ENCODE measurements around the gene LMBRD2. TPM values are rescaled to one million over a fixed set of nuclear protein-coding genes. Genes with fewer than 3 reads are reported as not detected.

LMBRD2 gene
- total RNA-seq, 1 donor from 2014 or later: 9.8 TPM

DNA sequence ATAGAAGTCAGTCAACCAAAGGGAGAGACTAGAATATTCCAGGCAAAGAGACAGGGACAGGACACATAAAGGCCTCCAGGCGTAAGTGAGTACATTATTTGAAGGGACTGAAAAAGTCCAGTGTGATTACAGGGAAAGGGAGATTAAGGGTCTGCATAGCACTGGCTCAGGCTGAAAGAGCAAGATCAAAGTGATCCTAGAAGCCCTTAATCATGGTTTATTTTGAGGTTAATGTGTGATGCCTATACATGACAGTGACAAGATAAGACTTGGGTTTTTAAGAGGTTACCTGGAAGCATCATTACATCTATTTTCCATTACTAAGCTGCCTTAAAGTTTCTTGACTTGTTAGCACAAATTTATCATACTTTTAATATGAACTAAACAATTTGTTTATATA lies 25.8 kb downstream of the LMBRD2 start:
- no peak for DNase-seq
- intact Hi-C loops (cut with micrococcal nuclease): no loop called here
- H3K27me3 Mint-ChIP-seq: no peaks in the 10 kb centered on the region
- no peak overlapping the region for H3K4me3 Mint-ChIP-seq
- H3K4me1 Mint-ChIP-seq: peaks cover 9% of the 10 kb centered on the region
- peaks cover 48% of the 10 kb centered on the region for H3K36me3 Mint-ChIP-seq (ENCODE audit: low read depth)
- peak overlapping the region; percentile 1 for H3K27ac Mint-ChIP-seq
- peaks cover 14% of the 10 kb centered on the region for H3K9me3 Mint-ChIP-seq

DNA sequence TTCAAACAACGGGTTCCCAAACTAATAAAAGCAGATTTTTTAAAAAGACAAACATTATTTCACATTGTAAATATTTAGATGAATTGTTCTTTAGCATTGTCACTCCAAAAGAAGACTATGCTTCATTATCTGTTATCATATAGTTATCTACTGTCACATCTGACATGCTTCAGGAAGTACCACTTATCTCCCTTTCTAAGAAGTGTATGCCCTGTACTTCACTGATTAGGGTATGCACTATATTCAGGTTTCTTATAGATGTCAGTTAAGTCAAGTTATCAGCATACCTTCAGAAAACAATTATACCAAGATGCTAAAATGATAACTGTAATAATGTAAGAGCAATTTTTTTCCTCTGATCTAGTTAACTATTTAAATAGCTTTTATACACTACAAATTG lies 40.4 kb downstream of the LMBRD2 start:
- no peaks in the 10 kb centered on the region for H3K27me3 Mint-ChIP-seq
- H3K4me3 Mint-ChIP-seq: no peak overlapping the region
- peaks cover 24% of the 10 kb centered on the region for H3K36me3 Mint-ChIP-seq (ENCODE audit: low read depth)
- H3K27ac Mint-ChIP-seq: no peak overlapping the region
- DNase-seq: no peak
- intact Hi-C loops (cut with micrococcal nuclease): no loop called here
- no peaks in the 10 kb centered on the region for H3K9me3 Mint-ChIP-seq
- H3K4me1 Mint-ChIP-seq: no peaks in the 10 kb centered on the region

DNA sequence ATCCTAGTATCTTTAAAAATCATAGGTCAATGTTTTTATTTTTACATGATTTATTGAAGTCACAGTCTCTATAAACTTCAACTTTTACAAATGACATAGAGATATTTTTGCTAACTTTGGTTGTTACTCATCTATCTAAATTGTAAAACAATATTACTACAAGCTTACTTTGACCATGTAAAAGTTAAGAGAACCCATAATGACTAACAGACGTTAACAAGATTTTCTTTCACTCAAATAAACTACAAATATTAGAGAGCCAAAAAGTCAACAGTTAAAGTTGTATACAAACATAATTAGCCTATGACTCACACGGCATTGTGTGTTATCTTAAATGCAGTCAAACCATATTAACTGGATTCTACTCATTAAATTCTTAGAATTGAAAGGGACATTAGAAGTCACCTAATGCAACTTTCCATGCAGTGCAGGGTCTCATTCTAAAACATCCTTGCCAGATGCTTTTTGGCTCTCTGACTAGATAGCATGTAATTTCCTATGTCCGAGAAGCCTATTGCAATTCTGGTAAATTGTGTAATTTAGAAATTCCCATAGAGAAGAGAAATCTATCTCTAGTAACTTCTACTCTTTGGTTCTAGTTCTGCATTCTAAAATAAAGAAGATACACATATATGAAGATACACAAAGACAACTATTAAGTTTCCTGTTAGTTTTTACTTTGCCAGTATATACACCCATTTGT lies 42.8 kb downstream of the LMBRD2 start:
- H3K36me3 Mint-ChIP-seq (ENCODE audit: low read depth): peaks cover 34% of the 10 kb centered on the region
- no peaks in the 10 kb centered on the region for H3K27me3 Mint-ChIP-seq
- intact Hi-C loops (cut with micrococcal nuclease): no loop called here
- no peak for DNase-seq
- H3K9me3 Mint-ChIP-seq: no peaks in the 10 kb centered on the region
- H3K27ac Mint-ChIP-seq: no peak overlapping the region
- H3K4me1 Mint-ChIP-seq: no peaks in the 10 kb centered on the region
- H3K4me3 Mint-ChIP-seq: no peak overlapping the region

DNA sequence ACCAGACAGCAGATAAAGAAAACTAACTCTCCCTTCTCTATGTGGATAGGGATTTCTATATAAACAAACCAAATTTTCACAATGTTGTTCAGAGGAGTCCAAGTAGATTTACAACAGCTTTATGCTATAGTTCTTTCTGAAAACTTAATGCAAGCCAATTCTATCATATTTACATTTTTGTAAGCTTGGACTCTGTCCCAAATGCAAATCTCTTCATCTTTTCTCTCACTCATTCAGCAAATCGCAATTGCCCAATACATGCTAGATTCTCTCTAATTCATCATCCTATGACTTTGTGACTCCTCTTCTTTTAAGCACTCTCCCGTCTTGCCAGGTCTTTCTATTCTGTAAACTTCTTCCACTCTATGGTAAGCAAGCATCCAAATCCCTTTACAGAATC lies 45.9 kb downstream of the LMBRD2 start:
- no peak overlapping the region for H3K4me3 Mint-ChIP-seq
- no peaks in the 10 kb centered on the region for H3K4me1 Mint-ChIP-seq
- no peaks in the 10 kb centered on the region for H3K27me3 Mint-ChIP-seq
- peaks cover 36% of the 10 kb centered on the region for H3K36me3 Mint-ChIP-seq (ENCODE audit: low read depth)
- no peak for DNase-seq
- intact Hi-C loops (cut with micrococcal nuclease): no loop called here
- no peaks in the 10 kb centered on the region for H3K9me3 Mint-ChIP-seq
- no peak overlapping the region for H3K27ac Mint-ChIP-seq

DNA sequence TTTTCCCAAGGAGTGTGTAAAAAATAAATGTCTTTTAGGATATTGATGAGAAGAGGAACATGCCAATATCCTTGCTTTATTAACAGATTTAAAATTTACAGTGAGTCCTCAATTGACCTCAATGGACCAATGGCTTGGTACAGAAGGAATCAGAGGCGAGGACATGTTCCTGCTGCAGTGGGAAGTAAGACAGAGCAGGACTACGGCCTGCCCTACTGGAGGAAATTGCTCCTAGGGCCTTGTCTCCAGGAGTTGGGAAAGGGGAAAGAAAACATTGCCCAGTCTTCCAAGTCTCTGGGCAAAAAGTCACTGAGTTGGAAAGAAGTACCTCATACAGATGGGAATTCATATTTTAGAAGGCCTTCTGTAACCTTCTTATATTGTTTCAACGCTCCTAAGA lies 51.9 kb downstream of the LMBRD2 start:
- Mint-ChIP-seq H3K4me1 (no peaks in the 10 kb centered on the region), H3K4me3 (no peak overlapping the region), H3K36me3 (ENCODE audit: low read depth) (peaks cover 4% of the 10 kb centered on the region), H3K9me3 (no peaks in the 10 kb centered on the region), H3K27ac (no peak overlapping the region), H3K27me3 (no peaks in the 10 kb centered on the region)
- DNase-seq: no peak
- intact Hi-C loops (cut with micrococcal nuclease): no loop called here

DNA sequence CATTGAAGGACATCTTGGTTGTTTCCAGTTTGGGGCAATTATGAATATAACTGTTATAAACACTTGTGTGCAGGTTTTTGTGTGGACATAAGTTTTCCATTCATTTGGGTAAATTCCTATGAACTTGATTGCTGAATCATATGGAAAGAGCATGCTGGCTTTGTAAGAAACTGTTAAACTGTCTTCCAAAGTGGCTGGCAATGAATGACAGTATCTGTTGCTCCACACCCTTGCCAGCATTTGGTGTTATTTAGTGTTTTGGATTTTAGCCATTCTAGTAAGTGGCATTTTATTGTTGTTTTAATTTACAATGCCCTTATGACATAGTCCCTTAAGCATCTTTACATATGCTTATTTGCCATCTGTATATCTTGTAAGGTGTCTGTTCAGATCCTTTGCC lies 55.2 kb downstream of the LMBRD2 start:
- Mint-ChIP-seq H3K27ac (no peak overlapping the region), H3K4me1 (no peaks in the 10 kb centered on the region), H3K4me3 (no peak overlapping the region), H3K36me3 (ENCODE audit: low read depth) (no peaks in the 10 kb centered on the region), H3K27me3 (peaks cover 3% of the 10 kb centered on the region), H3K9me3 (peaks cover 6% of the 10 kb centered on the region)
- DNase-seq: no peak
- intact Hi-C loops (cut with micrococcal nuclease): no loop called here

DNA sequence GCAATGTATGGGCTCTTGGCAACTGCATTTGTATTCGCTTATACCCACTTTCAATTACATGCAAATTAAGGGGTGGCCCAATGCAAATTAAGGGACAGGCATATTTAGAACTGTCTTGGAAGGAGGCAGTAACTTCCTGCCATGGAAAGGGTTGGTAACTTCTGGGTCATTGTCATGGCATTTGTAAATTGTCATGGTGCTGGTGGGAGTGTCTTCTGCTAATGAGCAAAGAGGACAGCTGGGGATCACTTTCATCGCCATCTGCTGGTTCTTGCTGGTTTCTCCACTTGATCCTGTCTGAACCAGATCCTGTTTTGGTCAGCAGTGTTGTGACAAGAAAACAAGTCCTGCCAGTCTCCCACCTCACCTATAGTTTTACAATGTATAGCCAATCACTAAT lies 61.7 kb downstream of the LMBRD2 start:
- intact Hi-C loops (cut with micrococcal nuclease): no loop called here
- H3K36me3 Mint-ChIP-seq (ENCODE audit: low read depth): no peaks in the 10 kb centered on the region
- H3K9me3 Mint-ChIP-seq: peaks cover 6% of the 10 kb centered on the region
- peak; percentile 65 for DNase-seq
- no peak overlapping the region for H3K4me3 Mint-ChIP-seq
- H3K4me1 Mint-ChIP-seq: no peaks in the 10 kb centered on the region
- peaks cover 15% of the 10 kb centered on the region for H3K27me3 Mint-ChIP-seq
- H3K27ac Mint-ChIP-seq: no peak overlapping the region

DNA sequence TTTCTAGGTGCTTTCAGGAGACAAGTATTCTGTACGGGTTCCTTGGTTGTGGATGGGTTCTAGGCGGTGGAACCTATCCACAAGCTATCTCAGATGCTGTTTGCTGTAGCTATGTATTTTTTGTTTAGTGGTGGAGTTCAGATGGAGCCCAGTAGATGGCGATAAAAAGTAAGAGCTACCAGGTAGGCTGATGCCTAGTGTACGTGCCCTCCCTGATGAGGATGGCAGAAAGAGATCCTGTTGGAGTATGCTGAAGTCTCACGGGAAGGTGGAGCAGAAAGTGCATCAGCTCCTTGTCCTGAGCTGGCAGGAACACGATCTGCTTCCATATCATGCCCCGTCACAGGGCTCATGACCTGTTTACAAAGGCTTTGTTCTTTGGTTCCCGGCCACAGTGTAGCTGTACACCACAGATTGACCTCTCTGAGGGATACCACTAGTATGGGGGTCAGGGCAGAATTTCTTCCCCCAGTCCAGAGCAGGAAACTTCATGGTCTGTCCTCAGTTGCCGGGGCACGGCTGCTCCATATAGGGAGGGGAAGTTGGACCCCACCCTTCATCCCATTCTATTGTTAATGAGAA lies 72.4 kb downstream of the LMBRD2 start:
- Mint-ChIP-seq H3K27ac (no peak overlapping the region), H3K27me3 (peaks cover 30% of the 10 kb centered on the region), H3K4me3 (no peak overlapping the region), H3K4me1 (no peaks in the 10 kb centered on the region), H3K36me3 (ENCODE audit: low read depth) (no peaks in the 10 kb centered on the region), H3K9me3 (no peaks in the 10 kb centered on the region)
- peak; percentile 81 for DNase-seq
- intact Hi-C loops (cut with micrococcal nuclease): loop anchor here (1.0 to 5.0 kb wide), 3 partner anchors 163 to 428 kb away; partner anchors contain the start of gene NADK2

DNA sequence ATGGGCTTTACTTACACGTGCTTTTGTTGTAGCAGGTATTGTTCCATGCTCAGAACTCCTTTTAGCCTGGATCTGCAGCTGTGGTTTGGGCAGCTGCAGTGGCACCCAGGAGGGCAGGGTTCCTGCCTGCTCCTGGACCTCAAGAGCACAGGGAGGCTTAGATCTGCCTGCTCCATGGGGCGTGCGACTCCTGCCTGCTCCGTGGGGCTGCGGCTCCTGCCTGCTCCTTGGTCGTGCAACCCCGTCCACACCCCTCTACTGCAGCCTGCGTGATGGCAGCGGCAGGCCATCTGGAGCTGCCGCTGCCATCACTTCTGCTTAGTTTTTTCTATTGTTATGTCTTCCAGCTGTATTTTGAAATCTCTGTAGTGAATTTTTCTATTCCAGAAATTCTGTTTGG lies 73.3 kb downstream of the LMBRD2 start:
- no peaks in the 10 kb centered on the region for H3K36me3 Mint-ChIP-seq (ENCODE audit: low read depth)
- no peak for DNase-seq
- H3K9me3 Mint-ChIP-seq: no peaks in the 10 kb centered on the region
- intact Hi-C loops (cut with micrococcal nuclease): loop anchor here (5.0 kb wide), 2 partner anchors 164 to 229 kb away; partner anchors contain the start of gene NADK2
- H3K27me3 Mint-ChIP-seq: peaks cover 25% of the 10 kb centered on the region
- H3K4me3 Mint-ChIP-seq: no peak overlapping the region
- H3K27ac Mint-ChIP-seq: no peak overlapping the region
- H3K4me1 Mint-ChIP-seq: peaks cover 2% of the 10 kb centered on the region

DNA sequence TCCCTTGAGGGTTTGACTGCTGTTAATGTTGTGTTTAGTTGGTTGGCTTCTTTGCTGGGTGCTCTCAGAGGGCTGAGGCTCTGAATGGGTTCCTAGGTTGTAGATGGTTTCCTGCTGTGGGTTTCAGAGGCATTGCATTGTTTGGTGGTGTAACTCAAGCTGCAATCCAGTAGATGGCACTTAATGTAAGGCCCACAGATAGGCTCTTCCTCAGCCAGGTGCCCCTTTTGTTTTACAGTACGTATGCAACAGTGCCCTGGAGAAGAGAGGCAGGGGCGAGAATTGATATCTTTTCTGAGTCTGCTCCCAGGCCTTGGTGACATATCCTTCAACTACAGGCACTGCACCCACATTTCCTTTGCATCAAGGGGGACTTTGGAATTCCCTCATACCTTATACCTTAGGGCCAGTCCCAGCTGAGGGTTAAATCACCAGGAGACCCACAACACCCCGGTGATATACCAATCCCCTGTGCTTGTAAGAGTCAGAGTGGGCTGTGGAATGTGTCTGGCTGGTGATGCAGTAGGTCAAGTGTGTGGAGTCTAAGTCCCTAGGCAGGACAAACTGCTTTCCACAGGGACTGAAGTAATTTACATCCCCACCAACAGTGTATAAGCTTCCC lies 78.0 kb downstream of the LMBRD2 start:
- H3K36me3 Mint-ChIP-seq (ENCODE audit: low read depth): no peaks in the 10 kb centered on the region
- H3K27me3 Mint-ChIP-seq: peaks cover 26% of the 10 kb centered on the region
- H3K27ac Mint-ChIP-seq: no peak overlapping the region
- intact Hi-C loops (cut with micrococcal nuclease): no loop called here
- peak; percentile 66 for DNase-seq
- peaks cover 12% of the 10 kb centered on the region for H3K4me1 Mint-ChIP-seq
- no peaks in the 10 kb centered on the region for H3K9me3 Mint-ChIP-seq
- no peak overlapping the region for H3K4me3 Mint-ChIP-seq

DNA sequence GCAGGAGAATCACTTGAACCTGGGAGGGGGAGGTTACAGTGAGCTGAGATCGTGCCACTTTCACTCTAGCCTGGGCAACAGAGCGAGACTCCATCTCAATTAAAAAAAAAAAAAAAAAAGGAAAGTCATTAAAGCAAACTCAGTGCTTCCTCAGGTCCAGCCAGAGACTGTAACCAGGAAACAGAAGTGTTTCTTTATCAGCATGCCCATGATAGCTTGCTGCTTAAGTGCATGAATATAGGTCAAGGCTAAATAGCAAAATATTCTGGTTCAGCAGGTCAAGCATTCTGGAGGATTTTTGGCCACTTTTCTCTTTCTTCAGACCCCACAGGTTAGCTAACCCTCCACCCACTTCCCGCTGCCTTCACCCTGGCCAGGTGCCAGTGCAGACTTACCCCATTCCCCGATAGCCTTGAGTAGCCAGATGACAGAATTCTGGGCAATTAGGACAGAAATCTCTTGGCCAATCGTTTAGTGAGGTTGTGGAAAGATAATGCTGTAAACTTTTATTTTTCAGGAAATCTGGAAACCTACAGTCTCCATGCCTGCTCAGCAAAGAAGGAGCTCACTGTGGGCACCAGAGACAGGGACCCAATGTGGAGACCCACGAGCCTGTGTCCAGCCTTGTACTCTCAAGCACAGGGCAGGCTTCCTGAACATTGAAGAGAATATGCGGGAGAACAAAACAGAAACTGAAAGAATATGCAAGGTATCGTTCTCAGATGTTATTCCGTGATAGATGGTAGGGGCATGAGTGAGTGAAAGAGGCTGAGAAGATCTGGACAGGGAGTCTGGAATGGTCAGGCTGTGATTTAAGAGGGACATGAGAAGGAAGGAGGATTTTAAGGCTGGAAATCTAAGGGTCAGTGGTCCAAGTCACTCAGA lies 80.8 kb downstream of the LMBRD2 start:
- Mint-ChIP-seq H3K4me3 (peak overlapping the region; percentile 78), H3K9me3 (no peaks in the 10 kb centered on the region), H3K27me3 (peaks cover 31% of the 10 kb centered on the region), H3K27ac (peak overlapping the region; percentile 1), H3K36me3 (ENCODE audit: low read depth) (no peaks in the 10 kb centered on the region), H3K4me1 (peaks cover 15% of the 10 kb centered on the region)
- DNase-seq: no peak
- intact Hi-C loops (cut with micrococcal nuclease): no loop called here

DNA sequence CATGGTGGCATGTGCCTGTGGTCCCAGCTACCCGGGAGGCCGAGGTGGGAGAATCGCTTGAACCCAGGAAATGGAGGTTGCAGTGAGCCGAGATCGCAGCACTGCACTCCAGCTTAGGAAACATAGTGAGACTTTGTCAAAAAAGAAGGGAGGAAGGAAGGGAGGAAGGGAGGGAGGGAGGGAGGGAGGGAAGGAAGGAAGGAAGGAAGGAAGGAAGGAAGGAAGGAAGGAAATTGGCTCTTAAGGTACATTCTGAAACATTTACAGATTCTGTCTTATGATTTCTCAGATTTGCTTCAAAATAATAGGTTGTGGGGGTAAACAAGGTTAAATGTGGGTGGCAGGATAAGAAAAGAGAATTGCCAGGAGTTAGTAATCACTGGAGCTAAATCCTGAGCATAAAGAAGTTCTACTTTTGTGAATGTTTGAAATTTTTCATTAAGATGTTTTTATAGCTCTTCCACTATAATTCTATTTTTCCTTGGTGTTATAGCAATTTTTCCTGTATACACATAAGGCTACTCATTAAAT lies 82.9 kb downstream of the LMBRD2 start:
- intact Hi-C loops (cut with micrococcal nuclease): no loop called here
- no peaks in the 10 kb centered on the region for H3K9me3 Mint-ChIP-seq
- H3K27ac Mint-ChIP-seq: no peak overlapping the region
- H3K36me3 Mint-ChIP-seq (ENCODE audit: low read depth): no peaks in the 10 kb centered on the region
- H3K27me3 Mint-ChIP-seq: peaks cover 34% of the 10 kb centered on the region
- no peak overlapping the region for H3K4me3 Mint-ChIP-seq
- no peak for DNase-seq
- H3K4me1 Mint-ChIP-seq: peaks cover 15% of the 10 kb centered on the region

DNA sequence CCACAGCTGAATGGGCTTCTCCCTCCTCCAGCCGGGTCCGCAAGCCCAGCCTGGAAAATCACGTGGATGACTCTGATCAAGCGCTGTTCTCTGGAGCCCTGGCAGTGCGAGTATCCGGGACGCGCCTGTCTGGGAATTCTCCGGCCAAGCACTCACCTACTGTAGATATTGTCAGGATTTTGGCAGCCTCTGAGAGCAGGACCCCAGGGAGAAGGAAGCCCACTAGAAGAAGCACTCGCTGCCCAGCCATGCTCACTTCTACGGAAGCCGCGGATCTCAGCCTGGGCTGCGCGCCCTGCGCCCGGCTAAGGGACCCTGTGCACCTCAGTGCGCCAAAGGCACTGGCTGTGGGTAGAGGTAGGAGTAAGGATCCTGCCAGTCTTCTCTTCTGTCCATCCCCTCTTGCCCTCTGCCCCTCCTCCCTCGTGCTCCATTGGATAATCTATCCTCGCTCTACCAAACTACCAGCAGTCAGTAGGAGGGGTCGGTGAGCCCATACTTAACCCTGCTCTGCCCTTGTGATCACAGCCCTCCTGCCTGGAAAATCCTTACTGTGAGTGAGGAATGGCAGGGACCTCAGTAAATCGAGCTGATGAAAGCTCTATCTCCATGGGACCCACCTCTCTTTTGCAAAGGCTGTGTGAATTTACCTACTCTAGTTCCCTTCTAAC lies 85.0 kb downstream of the LMBRD2 start, which contains the start of gene UGT3A2:
TSS of gene UGT3A2 (minus strand) at position 343 of the 671 bp plus-strand sequence. CDS start at position 250, 93 bp downstream.
- intact Hi-C loops (cut with micrococcal nuclease): no loop called here
- Mint-ChIP-seq H3K4me1 (peaks cover 12% of the 10 kb centered on the region), H3K27me3 (peaks cover 33% of the 10 kb centered on the region), H3K9me3 (no peaks in the 10 kb centered on the region), H3K27ac (no peak within 1 kb of the TSS), H3K4me3 (no peak within 1 kb of the TSS), H3K36me3 (ENCODE audit: low read depth) (no peaks in the 10 kb centered on the region)
- DNase-seq: no peak

All from activated CD4-positive, alpha-beta T cell treated with anti-CD3 and anti-CD28 coated beads, Interleukin-2, amount 10 ng/mL, durations not matched to agents 24 days and 14 days (primary cell).